GM18868 (cell line): ENCODE measurements around the gene ADAM19.
A peak's percentile ranks its signal among the peaks of the same experiment; 100 is the strongest.
"Not testable (repeated sequence)": the region's sequence is repeated elsewhere in the genome, so short reads cannot be mapped to it uniquely, and the experiment has no call there.

Source experiments
- ATAC-seq: cut with Tn5 transposase; IDR thresholded peaks from one replicate; pipeline ENCODE4 v1.9.1; 2021; ENCODE audit warnings: mild to moderate bottlenecking, moderate library complexity; ENCODE audit not compliant: unreplicated experiment

The ADAM19 gene

DNA sequence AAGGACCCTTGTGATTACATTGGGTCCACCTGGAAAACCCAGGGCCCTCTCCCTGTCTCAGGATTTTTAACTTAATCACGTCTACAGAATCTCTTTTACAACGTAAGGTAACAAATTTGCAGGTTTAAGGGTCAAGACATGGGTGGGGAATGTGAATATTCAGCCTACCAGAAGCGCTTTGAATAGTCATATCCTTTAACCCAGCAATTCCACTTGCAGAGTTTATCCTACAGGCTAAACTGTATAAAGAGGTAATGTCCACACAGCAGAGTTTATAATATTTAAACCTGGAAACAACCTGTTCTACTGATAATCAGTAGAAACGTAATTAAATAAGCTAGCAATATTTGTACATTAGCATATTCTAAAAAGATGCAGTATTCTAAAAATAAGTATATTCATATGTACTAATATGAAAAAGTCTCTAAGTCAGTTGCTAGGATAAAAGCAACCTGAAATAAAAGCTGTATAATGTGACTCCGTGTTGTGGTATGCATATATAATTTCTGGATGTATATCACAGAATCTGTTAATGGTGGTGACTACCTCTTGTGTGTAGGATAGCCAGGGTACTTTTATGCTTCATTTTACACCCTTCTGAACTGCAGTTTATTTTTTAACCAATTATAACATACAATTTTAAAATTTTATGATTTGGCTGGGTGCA lies 129.7 kb downstream of the ADAM19 start:
- no peak for ATAC-seq

DNA sequence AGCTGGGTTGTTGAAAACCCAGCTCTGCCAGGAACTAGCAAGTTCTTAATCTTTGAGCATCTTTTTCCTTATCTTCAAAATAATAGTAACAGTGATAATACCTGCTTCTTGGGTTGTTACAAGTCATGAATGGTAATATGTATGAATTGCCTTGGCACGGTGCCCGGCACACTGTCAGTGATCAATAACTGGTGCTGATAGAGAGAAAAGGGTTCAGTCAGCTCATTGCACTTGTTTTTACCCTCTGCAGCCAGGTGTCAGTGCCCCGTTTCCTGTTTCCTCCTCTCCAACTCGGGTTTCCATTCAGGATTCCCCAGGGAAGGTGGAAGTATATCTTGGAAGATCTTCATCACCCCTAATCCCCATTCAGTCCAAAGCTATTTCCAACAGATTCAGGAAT lies 131.4 kb downstream of the ADAM19 start:
- no peak for ATAC-seq

DNA sequence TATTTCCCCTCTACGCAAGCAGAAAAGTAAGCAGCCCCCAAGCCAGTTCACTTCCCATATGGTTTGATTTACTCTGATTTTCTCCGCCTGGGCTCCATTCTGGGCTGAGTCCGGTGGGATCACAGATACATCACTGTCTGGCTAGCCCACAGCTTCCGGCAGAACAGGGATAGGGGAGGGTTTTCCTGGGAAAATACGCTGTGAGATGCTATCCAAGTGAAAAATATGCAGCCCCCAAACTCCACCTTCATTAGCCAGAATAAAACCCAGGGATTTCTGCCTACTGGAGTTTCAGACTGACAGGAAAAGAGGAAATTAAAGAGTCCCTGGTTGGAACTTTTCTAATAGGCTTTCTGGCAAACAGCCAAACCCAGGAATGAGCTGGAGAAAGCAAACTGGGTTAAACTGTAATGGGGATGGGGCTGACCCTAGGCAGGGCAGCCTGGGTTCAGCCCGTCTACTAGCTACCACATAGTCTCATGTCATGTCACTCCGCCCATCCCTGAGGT lies 132.5 kb downstream of the ADAM19 start:
- no peak for ATAC-seq

DNA sequence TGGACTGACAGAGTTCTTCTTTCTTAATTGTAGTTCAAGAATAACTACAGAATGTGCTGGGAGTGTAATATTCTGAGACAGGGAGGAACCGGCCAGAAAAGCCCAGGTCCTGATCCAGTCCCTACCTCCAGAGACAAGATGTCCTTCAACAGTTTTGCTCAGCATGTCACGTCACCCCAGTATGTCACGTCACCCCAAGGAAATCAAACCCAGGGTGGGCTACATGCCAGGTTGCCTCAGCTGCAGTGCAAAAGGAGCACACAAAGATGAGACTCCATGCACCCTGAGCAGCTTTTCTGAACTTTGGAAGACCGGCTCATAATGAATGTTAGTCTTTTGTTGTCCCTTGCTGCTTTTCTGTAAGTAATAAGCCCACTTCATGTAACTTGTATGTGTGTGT lies 141.5 kb downstream of the ADAM19 start:
- ATAC-seq: no peak

DNA sequence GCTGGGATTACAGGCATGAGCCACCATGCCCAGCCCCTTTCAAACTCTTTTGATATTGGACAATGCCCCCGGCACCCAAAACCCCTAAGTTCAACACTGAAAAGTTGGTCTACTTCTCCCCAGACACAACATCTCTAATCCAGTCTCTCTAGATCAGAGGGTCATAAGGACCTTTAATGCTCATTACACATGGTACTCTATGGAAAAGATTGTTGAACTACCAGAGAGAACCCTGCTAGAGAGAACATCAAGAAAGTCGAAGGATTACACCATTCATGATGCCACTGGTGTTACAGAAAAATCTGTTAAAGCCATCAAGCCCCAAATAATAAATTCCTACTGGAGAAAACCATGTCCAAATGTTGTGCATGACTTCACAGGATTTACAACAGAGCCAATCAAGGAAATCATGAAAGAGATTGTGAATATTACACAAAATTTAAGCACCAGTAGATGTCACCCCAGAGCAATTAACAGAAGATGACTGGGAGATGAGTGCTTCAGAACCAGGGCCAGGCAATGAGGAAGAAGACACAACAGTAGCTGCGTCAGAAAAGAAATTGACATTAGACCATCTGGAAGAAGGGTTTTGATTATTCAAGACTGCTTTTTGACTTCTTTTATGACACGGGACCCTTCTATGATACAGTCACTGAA lies 143.9 kb downstream of the ADAM19 start:
- peak; percentile 87 for ATAC-seq

DNA sequence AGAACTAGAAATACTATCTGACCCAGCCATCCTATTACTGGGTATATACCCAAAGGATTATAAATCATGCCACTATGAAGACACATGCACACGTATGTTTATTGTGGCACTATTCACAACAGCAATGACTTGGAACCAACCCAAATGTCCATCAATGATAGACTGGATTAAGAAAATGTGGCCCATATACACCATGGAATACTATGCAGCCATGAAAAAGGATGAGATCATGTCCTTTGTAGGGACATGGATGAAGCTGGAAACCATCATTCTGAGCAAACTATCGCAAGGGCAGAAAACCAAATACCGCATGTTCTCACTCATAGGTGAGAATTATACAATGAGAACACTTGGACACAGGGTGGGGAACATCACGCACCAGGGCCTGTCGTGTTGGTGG lies 145.7 kb downstream of the ADAM19 start:
- not testable (repeated sequence) for ATAC-seq
